COLO668 (cell line): Measurements from ENCODE around the gene AMER2.

Experiments
- DNase-seq: peaks from one replicate; lab custom pipeline; 2025; ENCODE audit not compliant: unreplicated experiment; lab: John Stamatoyannopoulos, UW

AMER2 gene, protein sequence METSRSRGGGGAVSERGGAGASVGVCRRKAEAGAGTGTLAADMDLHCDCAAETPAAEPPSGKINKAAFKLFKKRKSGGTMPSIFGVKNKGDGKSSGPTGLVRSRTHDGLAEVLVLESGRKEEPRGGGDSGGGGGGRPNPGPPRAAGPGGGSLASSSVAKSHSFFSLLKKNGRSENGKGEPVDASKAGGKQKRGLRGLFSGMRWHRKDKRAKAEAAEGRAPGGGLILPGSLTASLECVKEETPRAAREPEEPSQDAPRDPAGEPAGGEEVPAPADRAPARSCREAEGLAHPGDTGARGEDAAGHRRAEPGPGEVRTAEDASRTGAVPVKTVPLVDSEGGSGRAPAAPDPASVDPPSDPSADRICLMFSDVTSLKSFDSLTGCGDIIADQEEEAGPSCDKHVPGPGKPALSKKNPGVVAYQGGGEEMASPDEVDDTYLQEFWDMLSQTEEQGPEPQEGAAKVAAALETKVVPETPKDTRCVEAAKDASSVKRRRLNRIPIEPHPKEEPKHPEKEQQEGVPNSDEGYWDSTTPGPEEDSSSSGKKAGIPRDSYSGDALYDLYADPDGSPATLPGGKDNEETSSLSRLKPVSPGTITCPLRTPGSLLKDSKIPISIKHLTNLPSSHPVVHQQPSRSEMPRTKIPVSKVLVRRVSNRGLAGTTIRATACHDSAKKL

DNA sequence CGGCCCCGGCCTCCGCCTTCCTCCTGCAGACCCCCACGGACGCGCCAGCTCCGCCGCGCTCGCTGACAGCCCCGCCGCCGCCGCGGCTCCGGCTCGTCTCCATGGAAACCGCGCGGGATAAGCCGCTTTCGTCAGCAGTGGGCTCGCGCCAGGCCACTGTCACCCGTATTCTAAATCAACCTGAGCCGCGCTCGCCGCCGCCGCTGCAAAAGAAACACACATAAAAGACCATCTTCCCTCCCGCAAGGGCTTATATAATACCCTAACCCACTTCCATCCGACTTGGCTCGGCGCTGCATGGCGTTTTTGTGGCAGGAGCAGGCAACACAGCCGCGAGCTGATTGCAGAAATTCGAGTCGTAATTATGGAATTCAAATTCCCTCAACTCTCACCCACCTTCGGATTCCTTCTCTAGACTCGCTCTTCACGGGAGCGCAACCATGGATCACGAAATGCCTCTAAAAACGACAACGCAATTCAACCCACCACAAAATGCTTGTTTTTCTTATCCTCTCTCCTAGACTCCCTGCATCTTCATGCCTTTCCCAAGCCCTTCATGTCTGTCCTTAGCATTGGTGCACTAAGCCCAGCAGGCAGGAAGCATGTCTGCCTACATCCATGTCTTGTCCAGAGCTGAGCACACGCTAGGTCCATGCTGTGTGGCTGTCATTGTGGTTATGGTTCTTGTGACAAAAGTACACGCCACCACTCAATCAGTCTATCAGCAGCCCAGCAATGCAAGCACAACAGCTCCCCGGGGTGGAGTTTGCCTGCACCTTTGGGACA, at the start of gene AMER2:
Gene AMER2 (minus strand): TSS at position 772 of the 786 bp plus-strand sequence. CDS start 669 bp downstream, at position 103.
- DNase-seq: peak; percentile 87

DNA sequence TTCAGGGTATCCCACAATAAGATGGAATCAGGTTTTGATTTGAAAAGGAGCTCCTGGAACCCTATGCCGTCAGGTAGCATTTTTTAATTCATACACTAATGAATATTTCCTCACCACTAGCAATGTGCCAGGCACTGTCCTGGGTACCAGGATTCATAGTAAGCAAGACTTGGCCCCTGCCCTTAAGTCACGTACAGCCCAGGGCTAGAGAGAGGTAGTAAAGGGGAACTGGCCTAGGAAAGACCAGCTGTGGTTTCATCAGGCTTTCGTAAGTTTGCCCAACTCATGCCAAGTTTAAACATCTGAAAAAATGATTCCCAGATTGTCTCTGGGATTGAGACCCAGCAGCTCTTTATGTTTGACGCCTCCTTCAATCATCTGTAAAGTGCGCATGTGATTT, 45.9 kb upstream of the AMER2 start:
- no peak for DNase-seq

- no peak for DNase-seq
Observed at GRCh38 chr13:25217023-25217885, 45.2 kb upstream of the AMER2 start.

GRCh38 chr13:25215253-25215575, 43.1 kb upstream of the AMER2 start:
- DNase-seq: no peak

- DNase-seq: no peak
Observed at GRCh38 chr13:25214491-25215252, 42.6 kb upstream of the AMER2 start.

- DNase-seq: no peak
Observed at GRCh38 chr13:25213715-25214114, 41.6 kb upstream of the AMER2 start.

DNA sequence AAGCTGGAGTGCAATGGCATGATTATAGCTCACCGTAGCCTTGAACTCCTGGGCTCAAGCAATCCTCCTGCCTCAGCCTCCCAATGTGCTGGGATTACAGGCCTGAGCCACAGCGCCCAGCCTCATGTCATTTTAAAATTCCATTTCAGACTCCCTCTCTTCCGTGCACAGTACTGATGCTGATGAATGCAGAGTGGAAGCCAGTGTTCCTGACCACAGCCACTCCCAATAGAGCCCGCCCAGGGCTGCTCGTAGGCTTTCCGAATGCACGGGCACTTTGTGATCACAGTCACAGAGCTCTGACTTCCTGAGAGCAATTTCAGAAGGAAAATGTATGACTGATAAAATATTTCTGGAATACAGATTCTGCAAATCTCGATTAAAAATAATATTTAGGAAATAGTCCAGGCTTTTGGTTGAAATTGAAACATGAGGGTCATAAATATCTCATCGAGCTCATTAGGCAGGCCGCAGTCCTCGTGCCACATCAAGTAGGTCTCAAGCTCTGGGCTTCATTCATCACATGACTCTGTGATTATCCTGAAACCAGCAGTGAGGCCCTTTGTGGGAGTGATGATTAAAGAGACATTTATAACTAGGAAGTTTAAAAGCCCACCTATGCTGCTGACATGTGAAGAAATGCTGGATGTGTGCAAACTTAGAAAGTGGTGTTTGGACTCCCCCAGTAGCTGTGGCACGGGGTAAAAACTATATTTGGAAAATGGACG, 38.9 kb upstream of the AMER2 start:
- no peak for DNase-seq

GRCh38 chr13:25207291-25207810, 35.3 kb upstream of the AMER2 start:
- DNase-seq: no peak

GRCh38 chr13:25204863-25205262, 32.8 kb upstream of the AMER2 start:
- no peak for DNase-seq

GRCh38 chr13:25203127-25203740, 31.1 kb upstream of the AMER2 start:
- DNase-seq: no peak

GRCh38 chr13:25200783-25201182, 28.7 kb upstream of the AMER2 start:
- no peak for DNase-seq

GRCh38 chr13:25198647-25199046, 26.6 kb upstream of the AMER2 start:
- no peak for DNase-seq

DNA sequence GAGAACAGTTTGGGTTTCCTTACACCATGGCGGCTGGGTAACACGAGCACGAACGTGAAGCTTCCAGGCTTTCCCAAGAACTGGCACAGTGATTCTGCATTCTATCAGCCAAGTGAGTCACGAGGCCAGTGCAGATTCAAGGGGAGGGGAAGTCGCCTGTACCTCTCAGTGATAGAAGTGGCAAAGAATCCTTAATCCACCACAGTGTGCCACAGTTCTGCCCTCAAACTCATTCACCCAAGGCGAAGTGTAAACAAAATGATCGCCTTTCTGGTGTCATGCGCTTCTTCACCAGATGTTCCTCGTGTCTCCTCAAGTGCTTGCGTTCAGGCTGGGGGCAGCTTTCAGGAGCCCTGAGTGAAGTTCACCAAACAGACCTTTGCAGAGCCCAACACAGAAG, 24.9 kb upstream of the AMER2 start:
- DNase-seq: no peak

- no peak for DNase-seq
Observed at GRCh38 chr13:25192936-25193335, 20.8 kb upstream of the AMER2 start.

GRCh38 chr13:25192489-25192888, 20.4 kb upstream of the AMER2 start:
- no peak for DNase-seq

DNA sequence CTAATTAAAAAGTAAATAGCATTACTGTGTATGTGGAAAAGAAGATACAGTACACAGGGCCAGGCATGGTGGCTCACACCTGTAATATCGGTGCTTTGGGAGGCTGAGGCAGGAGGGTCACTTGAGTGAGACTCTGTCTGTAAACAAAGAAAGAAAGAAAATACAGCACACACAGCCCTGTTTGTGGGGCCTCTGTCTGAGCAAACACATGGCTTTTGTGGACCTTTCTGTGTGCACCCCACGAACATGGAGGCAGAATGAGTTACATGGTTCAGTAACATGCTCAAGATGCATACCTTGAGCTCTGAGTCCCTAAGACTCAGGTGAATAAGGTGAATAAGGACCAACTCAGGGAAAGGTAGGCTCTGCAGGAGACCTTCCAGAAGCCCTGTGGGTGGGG, 20.0 kb upstream of the AMER2 start:
- no peak for DNase-seq

- DNase-seq: no peak
Observed at GRCh38 chr13:25190771-25191170, 18.7 kb upstream of the AMER2 start.

DNA sequence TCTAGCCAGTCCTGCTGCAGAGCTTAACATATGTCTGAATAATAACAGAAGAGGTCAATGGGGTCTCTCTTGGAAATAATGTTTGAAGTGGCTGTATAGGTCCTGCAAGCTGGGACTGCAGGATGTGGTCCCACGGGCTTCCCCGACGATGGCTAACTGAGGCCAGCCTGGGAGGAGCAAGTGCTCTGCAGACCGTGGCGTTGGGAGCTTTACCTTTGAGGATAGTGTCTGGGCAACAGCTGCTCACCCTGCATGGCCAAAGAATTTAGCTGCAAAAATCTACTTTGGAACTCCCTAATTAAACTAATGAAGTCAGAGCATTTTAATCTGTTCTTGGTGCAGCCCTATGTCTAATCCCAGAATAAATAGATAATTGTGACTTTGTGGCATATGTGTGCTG, 18.2 kb upstream of the AMER2 start:
- no peak for DNase-seq

DNA sequence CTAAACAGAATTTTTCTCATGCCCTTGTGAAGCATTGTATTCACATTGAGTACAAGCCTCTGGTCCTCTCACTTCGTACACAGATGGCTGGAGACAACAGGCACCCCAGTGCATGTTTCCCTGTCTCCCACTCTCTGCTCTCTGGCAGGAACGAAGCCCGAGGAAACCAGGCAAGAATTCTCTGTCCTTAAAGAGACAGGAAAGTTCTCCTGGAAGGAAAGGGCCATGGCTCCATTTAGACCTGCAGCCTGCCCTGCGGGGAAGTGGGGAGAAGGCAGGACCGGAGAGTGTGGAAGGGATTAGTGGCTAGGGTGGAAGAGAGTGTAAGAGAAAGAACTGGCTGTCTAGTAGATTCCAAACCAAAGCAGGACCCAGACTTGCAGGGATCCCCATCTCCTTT, 15.5 kb upstream of the AMER2 start:
- no peak for DNase-seq
